HAP-1 (cell line): ENCODE data around the gene CIAPIN1.

ENCODE experiments used
- DNase-seq, 2 experiments: peaks; one replicate each; pipeline ENCODE4 v3.0.0-alpha.2; 2016 to 2020; ENCODE audit warnings: low spot score in 2 of 2
- H3K27me3 ChIP-seq: fragments of 250-450 bp; sonication (Bioruptor Pico); 2 replicates; pipeline ENCODE4 v1.5.1; 2020; ENCODE audit warnings: low read depth, mild to moderate bottlenecking, moderate library complexity
- H3K36me3 ChIP-seq: fragments of 250-450 bp; sonication (Bioruptor Pico); replicated peaks from 2 replicates; pipeline ENCODE4 v1.5.1; 2020; ENCODE audit warnings: mild to moderate bottlenecking
- H3K4me1 ChIP-seq: fragments of 250-450 bp; sonication (Bioruptor Pico); 2 replicates; pipeline ENCODE4 v1.5.1; 2020; ENCODE audit warnings: mild to moderate bottlenecking
- H3K4me3 ChIP-seq: fragments of 250-450 bp; sonication (Bioruptor Pico); 2 replicates; pipeline ENCODE4 v1.5.1; 2020; ENCODE audit warnings: mild to moderate bottlenecking, moderate library complexity
- H3K9me3 ChIP-seq: fragments of 250-450 bp; sonication (Bioruptor Pico); 2 replicates; pipeline ENCODE4 v1.5.1; 2020; ENCODE audit warnings: mild to moderate bottlenecking, moderate library complexity
- in situ Hi-C: fragments of 300-500 bp; cut with MboI; formaldehyde crosslinking; loops from 3 replicates; pipeline ENCODE4 v1.14.3; 2020; ENCODE audit warnings: low sequenced_read_pairs, inconsistent platforms, mixed read lengths

The CIAPIN1 gene

DNA sequence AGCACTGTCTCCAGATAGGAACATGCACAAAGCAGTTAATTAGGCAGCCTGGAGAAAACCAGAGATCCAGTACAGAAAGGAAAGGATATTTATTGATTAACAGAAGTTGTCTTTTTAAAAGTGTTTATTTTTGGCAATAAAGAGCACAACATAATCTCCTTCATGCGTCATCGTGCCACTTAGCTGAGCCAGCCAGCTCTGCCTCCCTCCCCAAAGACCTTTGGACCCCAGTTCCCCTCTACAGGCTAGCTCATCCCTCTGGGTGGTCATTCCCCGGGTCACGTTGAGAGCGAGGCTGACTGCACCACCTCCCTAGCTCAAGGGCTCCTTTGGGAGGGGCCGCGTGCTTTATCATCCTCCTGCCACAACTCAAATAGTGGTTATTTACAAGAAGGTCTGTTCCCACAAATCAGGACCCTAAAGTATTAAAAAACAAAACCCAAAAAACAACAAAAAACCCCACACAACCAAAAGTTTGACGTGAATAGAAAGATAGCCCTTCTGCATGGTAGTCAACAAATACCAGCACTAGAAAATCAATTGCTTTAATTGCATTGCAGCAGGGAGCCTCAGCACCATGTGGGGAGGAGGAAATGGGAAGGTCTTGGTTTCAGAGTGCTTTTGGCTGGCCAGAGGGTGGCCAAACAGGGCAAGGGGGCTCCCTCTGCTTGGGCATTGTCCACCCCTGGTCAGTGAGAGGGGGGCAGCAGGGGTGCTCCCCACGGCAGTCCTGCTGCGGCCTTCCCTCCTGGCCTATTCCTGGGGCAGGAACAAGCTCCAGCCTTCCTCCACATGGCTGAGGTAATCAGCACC, 24.9 kb upstream of the CIAPIN1 start:
- no peaks in the 10 kb centered on the region for H3K27me3 ChIP-seq
- H3K9me3 ChIP-seq, result no peaks in the 10 kb centered on the region
- H3K4me1 ChIP-seq, result no peaks in the 10 kb centered on the region
- no peak for DNase-seq
- H3K4me3 ChIP-seq, result no peak overlapping the region
- H3K36me3 ChIP-seq, result peaks cover 45% of the 10 kb centered on the region
- in situ Hi-C loops, result no loop called here

DNA sequence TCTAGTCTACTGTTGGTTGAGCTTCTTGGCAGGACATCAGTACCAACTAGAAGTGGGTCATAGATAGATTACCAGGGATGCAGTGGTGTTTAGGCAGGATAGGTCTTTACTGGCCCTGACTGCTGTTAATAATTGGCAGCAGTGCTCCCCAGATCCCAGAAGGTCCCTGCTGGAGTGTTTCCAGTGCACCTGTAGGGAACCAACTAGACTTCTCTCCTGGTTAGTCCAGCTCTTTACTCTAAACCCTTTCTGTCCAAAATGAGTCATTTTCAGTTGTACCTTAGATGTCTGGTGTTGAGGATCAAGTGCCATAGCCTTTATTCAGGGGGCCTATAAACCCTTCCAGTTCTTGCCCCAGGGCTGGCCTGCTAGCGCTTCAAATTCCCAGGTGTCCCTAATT, 24.0 kb upstream of the CIAPIN1 start:
- Histone ChIP-seq H3K9me3 (no peaks in the 10 kb centered on the region), H3K4me1 (no peaks in the 10 kb centered on the region), H3K27me3 (no peaks in the 10 kb centered on the region), H3K36me3 (peaks cover 53% of the 10 kb centered on the region), H3K4me3 (no peak overlapping the region)
- no peak for DNase-seq
- in situ Hi-C loops, result no loop called here

DNA sequence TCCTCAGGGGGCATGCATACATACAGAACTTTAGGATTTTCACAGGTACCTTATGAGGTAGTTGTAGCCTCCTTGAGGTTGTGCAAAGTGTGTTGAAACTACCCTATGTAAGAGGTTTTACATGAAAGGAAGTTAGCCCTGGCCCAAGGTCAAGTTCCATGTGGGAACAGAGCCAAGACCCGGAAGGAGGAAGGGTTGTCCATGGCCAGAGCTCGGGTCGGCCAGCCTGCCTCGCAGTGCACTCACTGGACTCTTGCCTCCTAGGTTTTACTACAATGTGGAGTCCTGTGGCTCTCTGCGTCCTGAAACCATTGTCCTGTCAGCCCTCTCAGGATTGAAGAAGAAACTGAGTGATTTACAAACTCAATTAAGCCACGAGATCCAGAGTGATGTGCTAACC, 23.5 kb upstream of the CIAPIN1 start:
- H3K4me3 ChIP-seq, result no peak overlapping the region
- no peaks in the 10 kb centered on the region for H3K4me1 ChIP-seq
- in situ Hi-C loops, result no loop called here
- H3K9me3 ChIP-seq, result no peaks in the 10 kb centered on the region
- no peaks in the 10 kb centered on the region for H3K27me3 ChIP-seq
- no peak for DNase-seq
- H3K36me3 ChIP-seq, result peaks cover 58% of the 10 kb centered on the region

DNA sequence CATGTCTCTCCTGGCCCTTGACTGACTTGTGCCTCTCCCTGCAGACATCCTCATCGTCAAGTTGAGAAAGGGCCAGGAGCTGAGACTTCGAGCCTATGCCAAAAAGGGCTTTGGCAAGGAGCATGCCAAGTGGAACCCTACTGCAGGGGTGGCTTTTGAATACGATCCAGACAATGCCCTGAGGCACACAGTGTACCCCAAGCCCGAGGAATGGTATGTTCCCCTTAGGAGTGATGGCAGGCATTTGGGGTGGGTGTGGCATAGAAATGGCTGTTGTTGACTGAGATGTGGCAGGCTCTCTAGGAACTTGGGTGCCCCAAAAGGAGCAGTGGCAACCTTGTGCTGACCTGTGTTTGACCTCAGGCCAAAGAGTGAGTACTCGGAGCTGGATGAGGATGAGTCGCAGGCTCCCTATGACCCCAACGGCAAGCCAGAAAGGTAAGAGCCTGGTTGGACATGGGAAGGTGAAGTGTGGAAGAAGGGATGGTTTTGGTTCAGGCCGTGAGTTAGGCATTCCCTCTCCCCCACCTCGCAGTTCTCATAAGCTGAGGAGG, 22.8 kb upstream of the CIAPIN1 start:
- no peaks in the 10 kb centered on the region for H3K9me3 ChIP-seq
- H3K4me1 ChIP-seq, result no peaks in the 10 kb centered on the region
- H3K27me3 ChIP-seq, result no peaks in the 10 kb centered on the region
- H3K4me3 ChIP-seq, result no peak overlapping the region
- no peak for DNase-seq
- H3K36me3 ChIP-seq, result peaks cover 62% of the 10 kb centered on the region
- in situ Hi-C loops, result no loop called here

DNA sequence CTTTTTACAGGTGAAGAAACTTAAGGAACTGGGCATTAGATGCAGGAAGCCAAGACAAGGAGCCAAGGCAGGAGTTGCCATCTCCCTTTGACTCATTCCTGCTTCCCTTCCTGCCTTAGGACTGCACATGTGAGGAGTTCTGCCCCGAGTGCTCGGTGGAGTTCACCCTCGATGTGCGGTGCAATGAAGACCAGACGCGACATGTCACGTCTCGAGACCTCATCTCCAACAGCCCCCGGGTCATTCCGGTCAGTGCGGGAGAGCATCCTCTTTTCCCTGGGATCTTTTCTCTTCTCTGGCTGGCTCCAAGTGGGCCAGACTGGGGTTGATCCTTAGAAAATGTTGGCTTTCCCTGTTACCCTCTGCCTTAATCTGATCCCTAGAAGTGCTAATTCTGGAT, 21.9 kb upstream of the CIAPIN1 start:
- Histone ChIP-seq H3K4me3 (no peak overlapping the region), H3K4me1 (no peaks in the 10 kb centered on the region), H3K36me3 (peaks cover 69% of the 10 kb centered on the region), H3K27me3 (no peaks in the 10 kb centered on the region), H3K9me3 (no peaks in the 10 kb centered on the region)
- no peak for DNase-seq
- in situ Hi-C loops, result no loop called here

DNA sequence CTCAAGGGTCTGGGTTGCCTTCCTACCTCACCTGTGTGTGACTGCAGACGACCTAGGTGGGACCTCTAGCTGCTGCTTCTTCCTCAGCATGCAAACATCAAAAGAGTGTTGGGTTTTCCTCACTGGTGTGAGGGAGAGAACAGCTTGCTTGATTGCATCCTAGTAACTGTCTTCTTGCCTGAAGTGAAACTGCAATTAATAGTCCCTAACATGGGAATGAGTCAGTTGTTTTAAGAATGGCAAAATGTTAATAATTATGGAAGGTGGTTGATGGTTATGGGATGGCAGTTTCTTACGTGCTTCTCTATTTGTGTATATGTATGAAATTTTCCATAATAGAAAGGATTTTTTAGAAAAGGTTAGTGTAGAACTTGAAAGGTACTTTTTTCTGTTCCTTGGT, 21.2 kb upstream of the CIAPIN1 start:
- DNase-seq, result no peak
- in situ Hi-C loops, result no loop called here
- no peak overlapping the region for H3K4me3 ChIP-seq
- peaks cover 73% of the 10 kb centered on the region for H3K36me3 ChIP-seq
- no peaks in the 10 kb centered on the region for H3K9me3 ChIP-seq
- no peaks in the 10 kb centered on the region for H3K4me1 ChIP-seq
- H3K27me3 ChIP-seq, result no peaks in the 10 kb centered on the region

DNA sequence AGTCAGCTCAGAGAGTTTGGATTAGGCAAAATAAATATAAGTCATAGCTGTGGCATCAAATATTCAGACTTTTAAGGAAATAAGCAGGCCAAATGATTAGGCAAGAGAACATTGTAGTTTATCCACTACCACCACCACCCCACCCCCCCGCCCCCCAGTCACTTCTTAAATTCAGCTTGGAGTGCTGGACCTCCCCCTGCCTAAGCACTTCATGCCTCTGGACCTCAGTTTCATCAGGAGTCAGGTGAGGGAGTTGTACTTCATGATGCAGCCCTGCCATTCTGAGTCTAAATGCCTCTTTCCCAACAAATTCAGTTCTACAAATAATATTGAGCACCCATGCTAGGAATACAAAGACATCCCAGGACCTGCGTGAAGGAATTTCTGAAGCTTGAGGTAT, 17.3 kb upstream of the CIAPIN1 start:
- Histone ChIP-seq H3K9me3 (no peaks in the 10 kb centered on the region), H3K36me3 (peaks cover 43% of the 10 kb centered on the region), H3K4me3 (no peak overlapping the region), H3K4me1 (no peaks in the 10 kb centered on the region), H3K27me3 (no peaks in the 10 kb centered on the region)
- in situ Hi-C loops, result no loop called here
- DNase-seq, result no peak

DNA sequence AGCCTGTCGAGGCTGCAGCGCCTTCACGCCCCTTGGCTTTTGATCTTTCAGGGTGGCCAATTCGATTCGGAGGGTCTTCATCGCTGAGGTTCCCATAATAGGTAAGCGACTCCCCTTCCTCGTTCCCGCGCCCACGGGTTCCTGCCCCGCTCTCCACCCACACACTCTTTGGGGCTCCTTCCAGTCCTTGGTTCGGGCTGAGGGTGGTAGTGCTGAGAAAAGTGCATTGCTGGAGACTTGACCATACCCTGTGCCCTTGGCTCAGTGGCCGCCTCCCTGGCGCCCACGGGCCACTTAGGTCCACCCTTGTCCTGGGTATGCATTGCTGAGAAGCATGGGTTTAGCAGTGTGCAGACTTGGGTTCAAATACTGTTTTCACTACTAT, 15.8 kb upstream of the CIAPIN1 start:
- no peaks in the 10 kb centered on the region for H3K4me1 ChIP-seq
- no peak for DNase-seq
- H3K36me3 ChIP-seq, result peaks cover 45% of the 10 kb centered on the region
- no peaks in the 10 kb centered on the region for H3K9me3 ChIP-seq
- H3K4me3 ChIP-seq, result peak overlapping the region; percentile 65
- in situ Hi-C loops, result no loop called here
- no peaks in the 10 kb centered on the region for H3K27me3 ChIP-seq

DNA sequence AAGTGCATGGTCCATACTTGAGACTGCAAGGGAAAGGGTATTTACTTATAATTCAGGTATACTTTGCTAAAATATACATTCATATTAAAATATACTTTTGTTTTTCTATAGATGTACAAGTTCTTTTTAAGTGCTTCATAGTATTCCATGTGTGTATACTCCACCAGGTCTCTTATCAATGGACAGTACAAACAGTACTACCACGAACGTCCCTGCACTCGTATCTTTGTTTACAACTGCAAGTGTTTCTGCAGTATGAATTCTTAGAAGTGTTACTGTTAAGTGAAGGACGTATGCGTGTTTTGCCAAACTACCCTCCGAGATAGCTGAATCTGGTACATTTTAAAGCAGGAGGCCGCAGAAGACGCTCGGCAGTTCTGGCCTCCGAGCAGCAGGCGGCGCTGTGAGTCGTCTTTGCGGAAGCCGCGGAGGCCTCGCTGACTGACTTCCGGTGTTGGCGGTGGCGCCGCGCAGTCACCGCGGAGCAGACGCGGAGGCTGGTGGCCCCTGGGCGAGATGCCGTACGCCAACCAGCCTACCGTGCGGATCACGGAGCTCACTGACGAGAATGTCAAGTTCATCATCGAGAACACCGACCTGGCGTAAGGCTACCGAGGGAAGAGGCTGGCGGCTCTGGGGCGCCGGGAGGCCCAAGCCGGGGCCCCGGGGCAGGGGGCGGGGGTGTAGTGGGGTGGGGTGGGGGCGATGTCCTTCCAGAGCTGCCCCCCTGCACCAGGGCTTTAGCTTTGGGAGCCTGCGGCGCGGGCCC, 15.2 kb upstream of the CIAPIN1 start, which contains the start of gene POLR2C:
Gene POLR2C, plus strand, starts transcription at position 471 of the 769 bp plus-strand sequence. Its CDS starts 46 bp downstream, at position 517.
- DNase-seq, result peak; percentile 74 to 92
- Histone ChIP-seq H3K4me3 (peak within 1 kb of the TSS; percentile 65), H3K4me1 (no peaks in the 10 kb centered on the region), H3K36me3 (peaks cover 51% of the 10 kb centered on the region), H3K9me3 (no peaks in the 10 kb centered on the region), H3K27me3 (no peaks in the 10 kb centered on the region)
- in situ Hi-C loops, result no loop called here

DNA sequence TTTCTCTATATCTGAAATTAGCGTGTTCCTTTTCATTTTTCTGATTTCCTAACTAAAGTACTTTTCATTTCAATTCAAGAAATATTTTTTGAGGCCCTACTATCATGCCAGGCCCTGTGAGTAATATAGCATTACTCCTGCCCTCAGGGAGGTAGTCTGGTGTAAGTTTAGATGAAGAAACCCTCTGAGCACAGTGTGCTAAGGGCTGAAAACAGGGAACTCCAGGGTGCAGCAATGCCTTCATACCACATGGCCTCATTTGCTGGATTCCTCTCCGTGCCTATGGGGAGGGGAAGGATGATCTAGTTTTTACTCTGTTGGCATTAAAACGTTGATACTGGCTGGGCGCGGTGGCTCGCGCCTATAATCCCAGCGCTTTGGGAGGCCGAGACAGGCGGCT, 4.8 kb upstream of the CIAPIN1 start:
- Histone ChIP-seq H3K36me3 (peaks cover 46% of the 10 kb centered on the region), H3K4me1 (peaks cover 28% of the 10 kb centered on the region), H3K9me3 (no peaks in the 10 kb centered on the region), H3K4me3 (no peak overlapping the region), H3K27me3 (no peaks in the 10 kb centered on the region)
- peak in 1 of 2 experiments; percentile 4 for DNase-seq
- in situ Hi-C loops, result no loop called here

DNA sequence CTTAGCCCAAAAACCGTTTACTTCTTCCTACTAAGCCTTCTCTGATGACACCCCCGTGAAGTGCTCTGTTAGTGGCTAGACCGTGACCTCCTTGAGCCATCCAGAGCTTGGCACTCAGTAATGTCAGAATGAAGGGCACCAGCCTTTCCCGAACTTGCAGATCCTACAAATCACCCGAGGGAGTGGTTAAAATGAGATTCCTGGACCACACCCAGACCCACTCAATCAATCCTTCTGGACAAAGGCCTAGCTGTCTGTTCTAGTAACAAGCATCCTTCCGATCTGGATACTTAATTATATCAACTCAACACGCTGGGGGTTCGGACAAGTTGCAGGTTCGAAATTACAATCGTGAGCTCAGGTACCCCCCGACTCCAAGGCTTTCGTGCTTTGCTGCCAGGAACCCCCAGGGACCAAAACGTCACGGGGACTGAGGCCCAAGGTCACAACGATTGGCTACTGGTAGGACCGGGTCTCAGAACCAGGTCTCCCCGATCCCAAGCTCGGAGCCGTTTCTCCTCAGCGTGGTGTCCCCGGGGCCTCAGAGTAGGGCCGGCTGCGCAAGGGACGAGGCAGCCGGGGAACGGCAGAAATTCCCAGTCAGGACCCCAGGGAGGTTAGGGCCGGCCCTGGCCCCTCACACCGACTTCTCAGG, 527 bp downstream of the CIAPIN1 start:
- Histone ChIP-seq H3K27me3 (no peaks in the 10 kb centered on the region), H3K9me3 (no peaks in the 10 kb centered on the region), H3K4me3 (peak overlapping the region; percentile 96), H3K4me1 (peaks cover 27% of the 10 kb centered on the region), H3K36me3 (peaks cover 9% of the 10 kb centered on the region)
- in situ Hi-C loops, result no loop called here
- peak; percentile 57 to 63 for DNase-seq

DNA sequence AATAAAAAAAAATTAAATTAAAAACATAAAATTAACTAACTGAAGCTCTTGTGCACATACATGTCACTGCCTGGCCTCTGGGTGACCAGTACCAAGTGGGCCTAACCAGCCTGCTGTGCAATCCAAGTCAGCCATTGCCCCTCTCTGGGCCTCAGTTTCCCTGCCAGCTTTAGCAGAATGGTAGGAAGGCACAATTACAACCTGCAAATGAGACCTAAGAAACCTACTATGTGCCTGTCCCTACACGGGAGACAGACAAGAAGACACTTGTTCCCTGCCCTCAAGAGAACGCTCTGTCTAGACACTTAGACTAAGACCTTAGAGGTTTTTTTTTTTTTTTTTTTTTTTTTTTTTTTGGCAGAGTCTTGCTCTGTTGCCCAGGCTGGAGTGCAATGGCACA, 1.7 kb downstream of the CIAPIN1 start:
- in situ Hi-C loops, result no loop called here
- H3K27me3 ChIP-seq, result no peaks in the 10 kb centered on the region
- peaks cover 15% of the 10 kb centered on the region for H3K4me1 ChIP-seq
- no peaks in the 10 kb centered on the region; the same call in 1 of the 2 replicates for H3K9me3 ChIP-seq
- DNase-seq, result no peak
- peaks cover 11% of the 10 kb centered on the region for H3K36me3 ChIP-seq
- H3K4me3 ChIP-seq, result no peak overlapping the region

DNA sequence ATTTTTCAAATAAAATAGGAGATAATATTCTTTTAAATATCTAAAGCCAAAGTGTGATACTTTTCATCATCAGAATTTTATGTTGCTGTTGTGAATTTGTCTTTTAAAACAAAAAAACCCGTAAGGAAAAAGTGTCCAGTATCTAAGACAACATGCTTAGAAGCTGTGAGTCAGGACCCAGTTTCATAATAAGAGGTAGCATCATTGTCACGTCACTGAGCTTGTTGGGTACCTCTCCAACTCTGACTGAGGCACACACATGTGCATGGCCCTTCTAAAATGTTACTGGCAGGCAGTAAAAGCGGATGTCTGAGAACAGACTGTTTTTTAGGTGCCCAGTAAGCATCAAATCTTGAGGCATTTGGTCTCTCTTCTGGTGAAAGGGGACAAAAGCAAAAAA, 2.5 kb downstream of the CIAPIN1 start:
- Histone ChIP-seq H3K4me1 (peaks cover 13% of the 10 kb centered on the region), H3K4me3 (no peak overlapping the region), H3K36me3 (peaks cover 16% of the 10 kb centered on the region), H3K9me3 (no peaks in the 10 kb centered on the region; the same call in 1 of the 2 replicates), H3K27me3 (no peaks in the 10 kb centered on the region)
- no peak for DNase-seq
- in situ Hi-C loops, result no loop called here
